Right atrium auricular region (tissue), 2 donors: Measurements from ENCODE around the gene FAM13A. TPM values are rescaled to one million over a fixed set of nuclear protein-coding genes. Genes with fewer than 3 reads are reported as not detected.
A peak's percentile ranks its signal among the peaks of the same experiment; 100 is the strongest.

Source experiments
- DNase-seq: peaks from one replicate; pipeline ENCODE4 v3.0.0-alpha.2; 2019; ENCODE audit warnings: low spot score
- H3K27ac ChIP-seq, 2 donors: fragments of 200-600 bp; sonication (generic); 1 replicate in 1 of 2; 2 replicates in 1 of 2; pipeline ENCODE4 v1.5.1; 2016 to 2019
- H3K27me3 ChIP-seq, 2 donors: fragments of 200-600 bp; sonication (generic); one replicate each; pipeline versions ENCODE4 v1.5.1 to v1.6.0; 2017 to 2019
- H3K36me3 ChIP-seq: fragments of 200-600 bp; sonication (generic); one replicate; pipeline ENCODE4 v1.5.1; 2016
- H3K4me1 ChIP-seq, 2 donors: fragments of 200-600 bp; sonication (generic); one replicate each; pipeline versions ENCODE4 v1.5.1 to v1.6.0; 2017 to 2019
- H3K4me3 ChIP-seq, 2 donors: fragments of 200-600 bp; sonication (generic); 1 replicate in 1 of 2; 2 replicates in 1 of 2; pipeline ENCODE4 v1.5.1; 2017 to 2019; ENCODE audit warnings: mild to moderate bottlenecking in 1 of 2, moderate library complexity in 1 of 2
- H3K9me3 ChIP-seq, 2 donors: fragments of 200-600 bp; sonication (generic); one replicate each; pipeline ENCODE4 v1.5.1; 2019
- total RNA-seq, 2 donors: library from RNA; depleted of rRNA; stranded (reverse); fragments of >200 nt; gene quantifications; one replicate each; pipeline ENCODE4 v1.1.0, GENCODE V29; 2016
- TF ChIP-seq, protein P1 (sequence below), 2 donors: fragments of 200-600 bp; sonication (generic); IDR thresholded peaks; one replicate each; pipeline ENCODE4 v1.5.1; 2019; ENCODE audit warnings: antibody characterized with exemption in 2 of 2

Gene FAM13A
- total RNA-seq, 2 donors from 2014 or later, result 8.1 to 13.6 TPM

DNA sequence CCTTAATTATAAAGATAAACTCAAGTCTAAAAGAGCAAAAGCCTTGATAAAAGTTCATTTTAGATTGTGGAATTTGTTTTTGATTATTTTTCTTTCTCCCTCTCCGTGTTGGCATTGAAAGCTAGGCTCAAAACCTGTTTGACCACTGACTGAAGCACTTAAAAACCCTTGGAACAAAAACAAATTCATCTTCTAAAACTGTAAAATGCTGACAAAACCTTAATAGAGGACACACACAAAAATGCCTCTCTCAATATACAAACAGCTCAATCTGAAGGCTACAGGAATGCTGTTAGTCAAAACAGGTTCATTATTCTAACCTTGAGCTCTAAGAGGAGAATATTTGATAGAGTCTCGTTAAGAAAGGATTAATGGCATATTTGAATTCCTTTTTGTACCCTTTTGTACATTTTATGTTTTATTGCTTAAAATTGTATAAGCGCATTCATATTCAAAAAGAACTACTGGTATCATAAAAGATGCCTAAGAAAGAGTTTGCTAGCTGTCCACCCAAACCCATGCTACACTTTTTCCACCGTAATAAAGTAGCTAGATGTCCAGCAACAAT lies 285.0 kb downstream of the FAM13A start:
- Histone ChIP-seq H3K27me3 (no peaks in the 10 kb centered on the region), H3K27ac (no peak overlapping the region), H3K9me3 (no peaks in the 10 kb centered on the region), H3K4me3 (no peak overlapping the region), H3K36me3 (peaks cover 10% of the 10 kb centered on the region), H3K4me1 (no peaks in the 10 kb centered on the region)
- DNase-seq, result no peak
- TF ChIP-seq, protein P1, sequence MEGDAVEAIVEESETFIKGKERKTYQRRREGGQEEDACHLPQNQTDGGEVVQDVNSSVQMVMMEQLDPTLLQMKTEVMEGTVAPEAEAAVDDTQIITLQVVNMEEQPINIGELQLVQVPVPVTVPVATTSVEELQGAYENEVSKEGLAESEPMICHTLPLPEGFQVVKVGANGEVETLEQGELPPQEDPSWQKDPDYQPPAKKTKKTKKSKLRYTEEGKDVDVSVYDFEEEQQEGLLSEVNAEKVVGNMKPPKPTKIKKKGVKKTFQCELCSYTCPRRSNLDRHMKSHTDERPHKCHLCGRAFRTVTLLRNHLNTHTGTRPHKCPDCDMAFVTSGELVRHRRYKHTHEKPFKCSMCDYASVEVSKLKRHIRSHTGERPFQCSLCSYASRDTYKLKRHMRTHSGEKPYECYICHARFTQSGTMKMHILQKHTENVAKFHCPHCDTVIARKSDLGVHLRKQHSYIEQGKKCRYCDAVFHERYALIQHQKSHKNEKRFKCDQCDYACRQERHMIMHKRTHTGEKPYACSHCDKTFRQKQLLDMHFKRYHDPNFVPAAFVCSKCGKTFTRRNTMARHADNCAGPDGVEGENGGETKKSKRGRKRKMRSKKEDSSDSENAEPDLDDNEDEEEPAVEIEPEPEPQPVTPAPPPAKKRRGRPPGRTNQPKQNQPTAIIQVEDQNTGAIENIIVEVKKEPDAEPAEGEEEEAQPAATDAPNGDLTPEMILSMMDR (IDR thresholded peaks at IDR 0.05), result no peak

DNA sequence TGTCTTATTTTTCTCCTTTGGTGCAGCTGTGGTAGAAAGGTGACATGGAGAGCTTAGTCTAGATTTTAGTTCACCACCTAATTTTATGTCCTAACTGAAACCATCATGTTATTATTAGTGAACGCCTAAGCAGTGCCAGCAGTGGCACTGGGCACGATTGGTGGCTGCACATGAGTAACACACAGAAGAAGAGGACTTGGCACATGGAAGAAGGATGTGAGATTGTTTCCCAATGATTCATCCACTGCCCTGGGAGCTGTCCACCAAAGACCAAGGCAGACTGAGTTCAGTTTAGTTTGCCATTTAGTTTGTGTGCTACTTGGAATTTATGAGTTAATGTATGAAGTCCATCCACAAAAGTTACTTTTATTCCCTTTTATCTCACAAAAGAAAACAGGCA lies 291.3 kb downstream of the FAM13A start:
- Histone ChIP-seq H3K27me3 (no peaks in the 10 kb centered on the region), H3K4me1 (peaks cover 0 to 9% of the 10 kb centered on the region in 2 donors), H3K27ac (peak overlapping the region in 1 of 2 donors; percentile 72), H3K36me3 (no peaks in the 10 kb centered on the region), H3K4me3 (no peak overlapping the region), H3K9me3 (no peaks in the 10 kb centered on the region)
- DNase-seq, result peak; percentile 69
- TF ChIP-seq, protein P1 (IDR thresholded peaks at IDR 0.05), result no peak

DNA sequence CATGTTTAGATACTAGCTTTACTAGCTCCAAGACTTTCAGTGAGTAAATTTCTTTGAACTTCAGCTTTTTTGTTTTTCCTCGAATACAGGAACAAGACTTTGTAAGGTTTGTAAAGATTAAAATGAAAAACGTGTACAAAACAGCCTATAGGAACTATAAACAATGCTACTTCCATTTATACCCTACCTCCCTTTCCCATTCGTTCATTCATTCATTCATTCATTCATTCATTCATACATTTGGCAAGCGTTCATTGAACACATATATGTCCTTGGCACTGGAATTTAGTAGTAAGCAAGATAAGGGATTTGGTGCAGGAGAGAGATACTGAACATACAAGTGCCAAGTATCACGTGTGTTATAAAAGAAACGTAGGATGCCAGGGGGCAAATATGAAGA lies 293.9 kb downstream of the FAM13A start:
- Histone ChIP-seq H3K9me3 (no peaks in the 10 kb centered on the region), H3K4me1 (peaks cover 0 to 15% of the 10 kb centered on the region in 2 donors), H3K4me3 (no peak overlapping the region), H3K27me3 (no peaks in the 10 kb centered on the region), H3K36me3 (no peaks in the 10 kb centered on the region), H3K27ac (no peak overlapping the region)
- no peak for DNase-seq
- TF ChIP-seq, protein P1 (IDR thresholded peaks at IDR 0.05), result no peak

DNA sequence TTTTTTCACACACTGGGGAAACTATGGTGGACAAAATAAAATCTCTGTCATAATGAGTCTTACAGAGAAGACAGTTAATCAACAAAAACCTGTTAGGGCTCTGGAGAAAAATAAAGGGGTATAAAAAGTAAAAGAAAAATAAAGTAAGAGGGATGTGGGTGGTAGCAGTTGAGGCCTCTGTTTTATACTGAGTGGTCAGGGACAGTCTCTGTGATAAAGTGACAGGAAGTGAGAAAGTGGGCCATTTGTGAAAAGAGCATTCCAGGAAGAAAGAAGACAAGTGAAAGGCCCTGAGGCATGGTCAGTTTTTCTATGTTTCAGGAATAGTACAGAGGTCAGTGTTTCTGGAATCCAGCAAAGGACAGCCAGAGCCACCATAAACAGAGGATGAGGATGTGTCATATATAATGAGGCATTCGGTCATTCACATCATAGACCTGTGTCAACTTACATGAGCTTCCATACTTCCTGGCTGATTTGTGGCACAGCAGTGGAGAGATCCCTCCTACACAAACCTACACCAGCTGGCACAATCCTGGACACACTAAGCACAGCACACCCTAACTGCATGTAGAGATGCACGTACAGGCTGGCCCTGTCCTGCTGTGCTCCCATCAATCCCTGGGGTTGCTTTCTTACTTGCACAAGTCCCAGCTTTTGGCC lies 295.0 kb downstream of the FAM13A start:
- H3K27ac ChIP-seq, result no peak overlapping the region
- H3K4me1 ChIP-seq, result peaks cover 0 to 15% of the 10 kb centered on the region in 2 donors
- no peaks in the 10 kb centered on the region for H3K27me3 ChIP-seq
- H3K36me3 ChIP-seq, result no peaks in the 10 kb centered on the region
- no peak for DNase-seq
- no peaks in the 10 kb centered on the region for H3K9me3 ChIP-seq
- TF ChIP-seq, protein P1 (IDR thresholded peaks at IDR 0.05), result no peak
- H3K4me3 ChIP-seq, result no peak overlapping the region

DNA sequence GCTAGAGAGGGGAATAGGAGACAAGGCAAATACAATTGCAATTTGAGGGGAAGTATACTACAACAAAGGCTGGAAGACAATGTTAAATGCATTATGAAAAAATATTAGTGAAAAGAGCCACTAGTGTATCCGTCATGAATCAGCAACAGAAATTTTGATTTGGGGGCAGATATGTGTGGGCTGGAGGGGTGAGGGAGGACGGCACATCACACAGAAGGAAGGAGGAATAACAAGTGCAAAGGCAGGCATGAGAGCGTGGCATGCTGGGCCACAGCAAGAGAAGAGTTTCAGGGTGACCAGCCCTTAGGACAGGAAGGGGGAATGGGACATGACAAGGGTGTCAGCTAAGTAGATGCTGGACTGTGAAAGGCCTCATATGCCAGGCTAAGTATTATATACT lies 295.6 kb downstream of the FAM13A start:
- TF ChIP-seq, protein P1 (IDR thresholded peaks at IDR 0.05), result no peak
- no peak overlapping the region for H3K27ac ChIP-seq
- no peaks in the 10 kb centered on the region for H3K9me3 ChIP-seq
- no peaks in the 10 kb centered on the region for H3K36me3 ChIP-seq
- no peaks in the 10 kb centered on the region for H3K27me3 ChIP-seq
- no peak overlapping the region for H3K4me3 ChIP-seq
- H3K4me1 ChIP-seq, result peaks cover 0 to 14% of the 10 kb centered on the region in 2 donors
- DNase-seq, result no peak
